Left lung (tissue), 10 donors: ENCODE measurements around the gene WNT4. TPM values are rescaled to one million over a fixed set of nuclear protein-coding genes. Genes with fewer than 3 reads are reported as not detected.

ENCODE experiments used
- ATAC-seq: fragments of 200-7000 bp; cut with Tn5 transposase; one replicate; pipeline ENCODE4 v1.9.1; 2020; ENCODE audit warnings: moderate library complexity
- DNase-seq, 4 donors: peaks; one replicate each; pipeline ENCODE4 v3.0.0-alpha.2; 2013 to 2020
- H3K27ac ChIP-seq, 2 donors: fragments of 200-600 bp; sonication (generic) in 1 of 2; one replicate each; pipeline versions ENCODE4 v1.5.0 to v1.8.0; 2020 to 2021
- H3K27me3 ChIP-seq, 2 donors: fragments of 200-600 bp; sonication (generic) in 1 of 2; one replicate each; pipeline versions ENCODE4 v1.5.0 to v1.8.0; 2020 to 2021
- H3K36me3 ChIP-seq, 2 donors: fragments of 200-600 bp; sonication (generic) in 1 of 2; one replicate each; pipeline versions ENCODE4 v1.5.0 to v1.8.0; 2020 to 2021
- H3K4me1 ChIP-seq, 2 donors: fragments of 200-600 bp; one replicate each; pipeline ENCODE4 v1.8.0; 2021
- H3K4me3 ChIP-seq, 2 donors: fragments of 200-600 bp; sonication (generic) in 1 of 2; one replicate each; pipeline versions ENCODE4 v1.5.0 to v1.8.0; 2020 to 2021; ENCODE audit warnings: mild to moderate bottlenecking in 1 of 2
- H3K9me3 ChIP-seq, 2 donors: fragments of 200-600 bp; sonication (generic) in 1 of 2; one replicate each; pipeline versions ENCODE4 v1.5.0 to v1.8.0; 2020 to 2021
- CTCF ChIP-seq, 2 donors: fragments of 200-600 bp; sonication (generic) in 1 of 2; IDR thresholded peaks; one replicate each; pipeline versions ENCODE4 v1.5.0 to v1.8.0; 2021; ENCODE audit warnings: antibody characterized with exemption in 2 of 2
- intact Hi-C, 2 donors: fragments of 100-400 bp; cut with DNase I; formaldehyde crosslinking; loops; one replicate each; pipeline versions ENCODE4 v1.11.2 to v1.14.2; 2022
- polyA plus RNA-seq, 6 donors: library from polyadenylated mRNA; unstranded; fragments of 120-200 nt; gene quantifications; one replicate each; pipeline ENCODE4 v1.2.1, GENCODE V29; 2013; ENCODE audit not compliant: insufficient read length in 6 of 6
- total RNA-seq, 2 donors: library from RNA; stranded (reverse); fragmentation: NEBNext Ultra II Directional; extraction: Animal tissue kit (Norgen Biotek cat#: 25700); gene quantifications; one replicate each; pipeline ENCODE4 v1.2.1, GENCODE V29; 2021
- donor health status: DM: no; HTN: yes; CAD: no.
- donor health status: DM: no; HTN: no; CAD: no.

WNT4 gene
- total and polyA plus RNA-seq, 8 donors: 1.8 to 4.0 (median 2.8) TPM

GRCh38 chr1:22182715-22183114 lies 39.8 kb upstream of the WNT4 start:
- Histone ChIP-seq H3K9me3 (no peaks in the 10 kb centered on the region), H3K36me3 (no peaks in the 10 kb centered on the region), H3K27ac (no peak overlapping the region), H3K4me1 (no peaks in the 10 kb centered on the region), H3K27me3 (peaks cover 0 to 32% of the 10 kb centered on the region in 2 donors), H3K4me3 (no peak overlapping the region)
- ATAC-seq (no peak), DNase-seq (no peak)
- intact Hi-C loops: no loop called here
- TF ChIP-seq CTCF (IDR thresholded peaks at IDR 0.05): no peak

- DNase-seq (no peak), ATAC-seq (no peak)
- Histone ChIP-seq H3K4me1 (no peaks in the 10 kb centered on the region), H3K36me3 (no peaks in the 10 kb centered on the region), H3K4me3 (no peak overlapping the region), H3K27ac (no peak overlapping the region), H3K9me3 (no peaks in the 10 kb centered on the region), H3K27me3 (peaks cover 0 to 20% of the 10 kb centered on the region in 2 donors)
- TF ChIP-seq CTCF (IDR thresholded peaks at IDR 0.05): no peak
- intact Hi-C loops: no loop called here
Observed at GRCh38 chr1:22179197-22179803, 36.4 kb upstream of the WNT4 start.

- no peak overlapping the region for H3K27ac ChIP-seq
- H3K9me3 ChIP-seq: no peaks in the 10 kb centered on the region
- no peak overlapping the region for H3K4me3 ChIP-seq
- ATAC-seq (no peak), DNase-seq (no peak)
- peaks cover 0 to 8% of the 10 kb centered on the region in 2 donors for H3K27me3 ChIP-seq
- no peaks in the 10 kb centered on the region for H3K36me3 ChIP-seq
- H3K4me1 ChIP-seq: no peaks in the 10 kb centered on the region
- intact Hi-C loops: no loop called here
- TF ChIP-seq CTCF (IDR thresholded peaks at IDR 0.05): no peak
Observed at GRCh38 chr1:22177354-22178003, 34.6 kb upstream of the WNT4 start.

- no peaks in the 10 kb centered on the region for H3K4me1 ChIP-seq
- H3K27me3 ChIP-seq: no peaks in the 10 kb centered on the region
- no peak overlapping the region for H3K27ac ChIP-seq
- DNase-seq (peak in 1 of 4 donors; percentile 32), ATAC-seq (no peak)
- no peaks in the 10 kb centered on the region for H3K36me3 ChIP-seq
- intact Hi-C loops: no loop called here
- no peak overlapping the region for H3K4me3 ChIP-seq
- TF ChIP-seq CTCF (IDR thresholded peaks at IDR 0.05): no peak
- no peaks in the 10 kb centered on the region for H3K9me3 ChIP-seq
Observed at GRCh38 chr1:22176258-22176657, 33.4 kb upstream of the WNT4 start.

GRCh38 chr1:22174446-22175220 lies 31.7 kb upstream of the WNT4 start:
- intact Hi-C loops: no loop called here
- no peak for TF ChIP-seq CTCF (IDR thresholded peaks at IDR 0.05)

More at GRCh38 chr1:22174446-22175220, 31.7 kb upstream of the WNT4 start:
- no peak for ATAC-seq
- H3K27ac ChIP-seq: no peak overlapping the region
- no peaks in the 10 kb centered on the region for H3K9me3 ChIP-seq
- no peaks in the 10 kb centered on the region for H3K4me1 ChIP-seq
- DNase-seq: no peak
- H3K27me3 ChIP-seq: no peaks in the 10 kb centered on the region
- H3K36me3 ChIP-seq: no peaks in the 10 kb centered on the region
- no peak overlapping the region for H3K4me3 ChIP-seq
